Caco-2 (cell line): ENCODE results near the gene SOX5. TPM values are rescaled to one million over a fixed set of nuclear protein-coding genes. Genes with fewer than 3 reads are reported as not detected.

ENCODE experiments used
- BruUV-seq: library from RNA; stranded (reverse); fragments of 400-500 nt; replicated peaks from 2 replicates; lab custom pipeline; 2021; lab: Mats Ljungman, UMichigan
- CTCF ChIA-PET: fragments of 300-600 bp; sonication (Branson Sonifier 250); formaldehyde crosslinking; loops from one replicate; lab custom pipeline; 2022; ENCODE audit warnings: antibody characterized with exemption; lab: Charles Lee
- POLR2A ChIA-PET: fragments of 300-600 bp; sonication (Branson Sonifier 250); formaldehyde crosslinking; loops from one replicate; lab custom pipeline; 2022; ENCODE audit warnings: antibody characterized with exemption; lab: Charles Lee
- DNase-seq, 2 experiments: peaks; one replicate each; pipeline versions ENCODE4 v3.0.0 to v3.0.0-alpha.2; 2020 to 2022
- H3K27me3 ChIP-seq: replicated peaks from 2 replicates; pipeline ENCODE4 v1.6.0; 2011; ENCODE audit warnings: low read length; ENCODE audit not compliant: control insufficient read depth, insufficient read depth
- H3K36me3 ChIP-seq: 2 replicates; pipeline ENCODE4 v1.5.1; 2011; ENCODE audit warnings: low read length; ENCODE audit not compliant: control insufficient read depth, insufficient read depth
- H3K4me1 ChIP-seq: fragments of 250-450 bp; sonication (Bioruptor Pico); 2 replicates; pipeline ENCODE4 v1.5.1; 2020; ENCODE audit warnings: mild to moderate bottlenecking
- H3K4me3 ChIP-seq: 2 replicates; pipeline ENCODE4 v1.5.1; 2011; ENCODE audit warnings: low read depth, mild to moderate bottlenecking, control low read depth, low read length
- H3K9me3 ChIP-seq: fragments of 250-450 bp; sonication (Bioruptor Pico); 2 replicates; pipeline ENCODE4 v1.5.1; 2020; ENCODE audit warnings: mild to moderate bottlenecking, moderate library complexity
- H3K27ac Mint-ChIP-seq: one replicate; pipeline ENCODE4 v1.8.0; 2022; ENCODE audit warnings: mixed read lengths; ENCODE audit not compliant: unreplicated experiment
- H3K27me3 Mint-ChIP-seq: one replicate; pipeline ENCODE4 v1.8.0; 2022; ENCODE audit warnings: mixed read lengths; ENCODE audit not compliant: insufficient read depth, unreplicated experiment
- H3K36me3 Mint-ChIP-seq: one replicate; pipeline ENCODE4 v1.8.0; 2022; ENCODE audit warnings: mild to moderate bottlenecking, mixed read lengths; ENCODE audit not compliant: insufficient read depth, unreplicated experiment
- H3K4me1 Mint-ChIP-seq: one replicate; pipeline ENCODE4 v1.8.0; 2022; ENCODE audit warnings: low read depth, mixed read lengths; ENCODE audit not compliant: unreplicated experiment
- H3K4me3 Mint-ChIP-seq: one replicate; pipeline ENCODE4 v1.8.0; 2022; ENCODE audit warnings: mild to moderate bottlenecking, moderate library complexity, mixed read lengths; ENCODE audit not compliant: unreplicated experiment
- H3K9me3 Mint-ChIP-seq: one replicate; pipeline ENCODE4 v1.8.0; 2022; ENCODE audit warnings: mixed read lengths; ENCODE audit not compliant: unreplicated experiment
- CTCF ChIP-seq, 2 experiments: fragments of 200-600 bp in 1 of 2; IDR thresholded peaks; 1 replicate in 1 of 2; 2 replicates in 1 of 2; pipeline versions ENCODE4 v1.5.1 to v1.8.0; 2011 to 2022; ENCODE audit warnings: antibody characterized with exemption in 1 of 2, control low read depth in 1 of 2, inconsistent platforms in 1 of 2, low read depth in 1 of 2, low read length in 1 of 2, mild to moderate bottlenecking in 1 of 2, moderate library complexity in 1 of 2; ENCODE audit not compliant: insufficient read depth in 1 of 2, severe bottlenecking in 1 of 2, unreplicated experiment in 1 of 2
- intact Hi-C: fragments of 100-400 bp; cut with micrococcal nuclease; formaldehyde crosslinking; loops from one replicate; pipeline ENCODE4 v1.10.0; 2022; ENCODE audit not compliant: unreplicated experiment
- total RNA-seq: library from RNA; stranded (reverse); gene quantifications from 2 replicates; pipeline ENCODE4 v1.2.3, GENCODE V29; 2022

SOX5 gene
- total RNA-seq, 1 experiment from 2014 or later: 15.4 TPM

- Histone ChIP-seq H3K27me3 (no peaks in the 10 kb centered on the region), H3K4me1 (no peaks in the 10 kb centered on the region), H3K9me3 (no peaks in the 10 kb centered on the region), H3K36me3 (no peaks in the 10 kb centered on the region), H3K4me3 (no peak overlapping the region)
- POLR2A ChIA-PET: no interaction called here
- no peak for DNase-seq
- no TSS peak for BruUV-seq
- TF ChIP-seq CTCF (IDR thresholded peaks at IDR 0.05; ENCODE audit: insufficient read depth in 1 of 2, low read depth in 1 of 2, low read length in 1 of 2, severe bottlenecking in 1 of 2, unreplicated experiment in 1 of 2): no peak
- Mint-ChIP-seq H3K27me3 (no peaks in the 10 kb centered on the region), H3K9me3 (no peaks in the 10 kb centered on the region), H3K4me1 (peaks cover 11% of the 10 kb centered on the region), H3K27ac (no peak overlapping the region), H3K4me3 (no peak overlapping the region), H3K36me3 (no peaks in the 10 kb centered on the region)
- intact Hi-C loops: no loop called here
- CTCF ChIA-PET: interaction anchor here (0.6 kb wide), 1 partner anchor 315 kb away, joined by 4 read pairs; no protein-coding TSS in a partner anchor
Measured at GRCh38 chr12:23536293-23536692, 413.2 kb downstream of the SOX5 start.

- no peak overlapping the region for H3K27ac Mint-ChIP-seq
- no peak for TF ChIP-seq CTCF (IDR thresholded peaks at IDR 0.05; ENCODE audit: insufficient read depth in 1 of 2, low read depth in 1 of 2, low read length in 1 of 2, severe bottlenecking in 1 of 2, unreplicated experiment in 1 of 2)
- Histone ChIP-seq H3K4me1 (no peaks in the 10 kb centered on the region), H3K27me3 (no peaks in the 10 kb centered on the region), H3K9me3 (no peaks in the 10 kb centered on the region), H3K36me3 (no peaks in the 10 kb centered on the region), H3K4me3 (no peak overlapping the region)
- CTCF ChIA-PET: no interaction called here
- BruUV-seq: no TSS peak
- no peak overlapping the region for H3K4me3 Mint-ChIP-seq
- H3K4me1 Mint-ChIP-seq: peaks cover 11% of the 10 kb centered on the region
- POLR2A ChIA-PET: no interaction called here
- H3K9me3 Mint-ChIP-seq: no peaks in the 10 kb centered on the region
- H3K27me3 Mint-ChIP-seq: no peaks in the 10 kb centered on the region
- DNase-seq: no peak
- intact Hi-C loops: no loop called here
- H3K36me3 Mint-ChIP-seq: no peaks in the 10 kb centered on the region
Measured at GRCh38 chr12:23535441-23535840, 414.0 kb downstream of the SOX5 start.

- no peaks in the 10 kb centered on the region for H3K36me3 Mint-ChIP-seq
- no peak overlapping the region for H3K27ac Mint-ChIP-seq
- Histone ChIP-seq H3K36me3 (no peaks in the 10 kb centered on the region), H3K27me3 (no peaks in the 10 kb centered on the region), H3K4me3 (no peak overlapping the region), H3K9me3 (no peaks in the 10 kb centered on the region), H3K4me1 (no peaks in the 10 kb centered on the region)
- TF ChIP-seq CTCF (IDR thresholded peaks at IDR 0.05; ENCODE audit: insufficient read depth in 1 of 2, low read depth in 1 of 2, low read length in 1 of 2, severe bottlenecking in 1 of 2, unreplicated experiment in 1 of 2): no peak
- H3K4me1 Mint-ChIP-seq: peaks cover 11% of the 10 kb centered on the region
- no peaks in the 10 kb centered on the region for H3K9me3 Mint-ChIP-seq
- ChIA-PET POLR2A (no interaction called here), CTCF (no interaction called here)
- no peaks in the 10 kb centered on the region for H3K27me3 Mint-ChIP-seq
- intact Hi-C loops: no loop called here
- no peak overlapping the region for H3K4me3 Mint-ChIP-seq
- BruUV-seq: no TSS peak
- no peak for DNase-seq
Measured at GRCh38 chr12:23534196-23534595, 415.3 kb downstream of the SOX5 start.
